ENCODE data around the gene MME. TPM values are rescaled to one million over a fixed set of nuclear protein-coding genes. Genes with fewer than 3 reads are reported as not detected.

The MME gene
- polyA plus RNA-seq, 3 donors, result 0.27 to 1.0 (median 0.73) TPM

DNA sequence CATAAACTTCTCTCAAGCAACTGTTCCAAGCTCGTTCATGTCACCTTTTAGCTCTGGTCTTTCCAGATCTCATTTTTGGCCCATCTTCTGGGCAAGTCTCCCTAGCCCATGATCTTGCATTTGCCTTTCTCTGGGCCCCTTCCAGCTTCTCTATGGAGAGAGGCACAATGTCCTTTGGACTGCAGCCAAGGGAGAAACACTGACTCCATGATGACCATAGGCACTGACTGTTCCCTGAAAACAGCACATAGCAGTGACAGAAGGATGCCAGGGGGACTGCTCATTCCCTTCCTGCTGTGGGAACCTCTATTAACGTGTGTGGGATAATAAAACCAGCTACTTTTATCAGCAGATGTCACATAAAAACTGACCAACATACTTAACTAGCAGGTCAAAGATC, 153.1 kb downstream of the MME start:
- no peak for DNase-seq
- no peaks in the 10 kb centered on the region for H3K9me3 ChIP-seq (replicated peaks in 1 of 2; ENCODE audit: control insufficient read depth in 1 of 2, insufficient read depth in 1 of 2, low read length in 2 of 2)
- H2AFZ ChIP-seq (ENCODE audit: insufficient read depth, low read depth, low read length, poor library complexity, severe bottlenecking), result no peak overlapping the region
- H3K9ac ChIP-seq (ENCODE audit: insufficient read depth, low read length, poor library complexity, severe bottlenecking), result no peak overlapping the region
- peak overlapping the region in 1 of 7 donors; percentile 30 for H3K27ac Mint-ChIP-seq
- H3K4me3 Mint-ChIP-seq, result no peak overlapping the region
- intact Hi-C loops (cut with micrococcal nuclease), result no loop called here
- no peaks in the 10 kb centered on the region for H3K36me3 ChIP-seq (replicated peaks in 1 of 2; ENCODE audit: control insufficient read depth in 1 of 2, insufficient read depth in 2 of 2, low read length in 2 of 2)
- no peaks in the 10 kb centered on the region for H3K4me1 Mint-ChIP-seq
- no peak overlapping the region for H3K27ac ChIP-seq (ENCODE audit: low read depth in 1 of 2, low read length in 2 of 2)
- peaks cover 0 to 1% (median 0%) of the 10 kb centered on the region in 7 donors for H3K9me3 Mint-ChIP-seq
- TF ChIP-seq, protein P1, sequence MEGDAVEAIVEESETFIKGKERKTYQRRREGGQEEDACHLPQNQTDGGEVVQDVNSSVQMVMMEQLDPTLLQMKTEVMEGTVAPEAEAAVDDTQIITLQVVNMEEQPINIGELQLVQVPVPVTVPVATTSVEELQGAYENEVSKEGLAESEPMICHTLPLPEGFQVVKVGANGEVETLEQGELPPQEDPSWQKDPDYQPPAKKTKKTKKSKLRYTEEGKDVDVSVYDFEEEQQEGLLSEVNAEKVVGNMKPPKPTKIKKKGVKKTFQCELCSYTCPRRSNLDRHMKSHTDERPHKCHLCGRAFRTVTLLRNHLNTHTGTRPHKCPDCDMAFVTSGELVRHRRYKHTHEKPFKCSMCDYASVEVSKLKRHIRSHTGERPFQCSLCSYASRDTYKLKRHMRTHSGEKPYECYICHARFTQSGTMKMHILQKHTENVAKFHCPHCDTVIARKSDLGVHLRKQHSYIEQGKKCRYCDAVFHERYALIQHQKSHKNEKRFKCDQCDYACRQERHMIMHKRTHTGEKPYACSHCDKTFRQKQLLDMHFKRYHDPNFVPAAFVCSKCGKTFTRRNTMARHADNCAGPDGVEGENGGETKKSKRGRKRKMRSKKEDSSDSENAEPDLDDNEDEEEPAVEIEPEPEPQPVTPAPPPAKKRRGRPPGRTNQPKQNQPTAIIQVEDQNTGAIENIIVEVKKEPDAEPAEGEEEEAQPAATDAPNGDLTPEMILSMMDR (IDR thresholded peaks at IDR 0.05), result no peak
- peaks cover 0 to 2% (median 0%) of the 10 kb centered on the region in 3 donors for H3K27me3 Mint-ChIP-seq (ENCODE audit: low read depth in 3 of 3)
- H3K36me3 Mint-ChIP-seq, result no peaks in the 10 kb centered on the region
- H3K79me2 ChIP-seq (ENCODE audit: insufficient read depth, low read length), result no peaks in the 10 kb centered on the region
- no peaks in the 10 kb centered on the region for H3K4me1 ChIP-seq (ENCODE audit: control insufficient read depth in 1 of 2, insufficient read depth in 2 of 2, low read length in 2 of 2)
- no peaks in the 10 kb centered on the region for H3K27me3 ChIP-seq (ENCODE audit: control insufficient read depth in 2 of 2, insufficient read depth in 2 of 2, low read length in 2 of 2)
- no peaks in the 10 kb centered on the region for H4K20me1 ChIP-seq (ENCODE audit: insufficient read depth, low read length)
- 70% methylated on average over 1 of the region's 2 CpGs for WGBS (ENCODE audit: insufficient coverage)
- H3K4me2 ChIP-seq (replicated peaks; ENCODE audit: extremely low read depth, low read length, poor library complexity, severe bottlenecking), result no peak overlapping the region
- H3K4me3 ChIP-seq (replicated peaks in 1 of 3; ENCODE audit: low read depth in 2 of 3, low read length in 3 of 3), result no peak overlapping the region

Other genes with a start within 250 kb of the MME start
- not detected for gene STRIT1, start 213.4 kb downstream of the MME start, polyA plus RNA-seq

Data from CD14-positive monocyte (primary cell).